GM18507 (cell line): ENCODE results near the gene NEUROG1.

Experiments used
- DNase-seq: peaks from one replicate; pipeline ENCODE4 v3.0.0; 2011; ENCODE audit warnings: low read depth; ENCODE audit not compliant: insufficient read length; ENCODE audit errors: extremely low spot score
- FAIRE-seq: peaks from 2 replicates; lab custom pipeline; 2011; peaks lifted over from hg19 to GRCh38; lab: Jason Lieb, UNC

NEUROG1 gene

DNA sequence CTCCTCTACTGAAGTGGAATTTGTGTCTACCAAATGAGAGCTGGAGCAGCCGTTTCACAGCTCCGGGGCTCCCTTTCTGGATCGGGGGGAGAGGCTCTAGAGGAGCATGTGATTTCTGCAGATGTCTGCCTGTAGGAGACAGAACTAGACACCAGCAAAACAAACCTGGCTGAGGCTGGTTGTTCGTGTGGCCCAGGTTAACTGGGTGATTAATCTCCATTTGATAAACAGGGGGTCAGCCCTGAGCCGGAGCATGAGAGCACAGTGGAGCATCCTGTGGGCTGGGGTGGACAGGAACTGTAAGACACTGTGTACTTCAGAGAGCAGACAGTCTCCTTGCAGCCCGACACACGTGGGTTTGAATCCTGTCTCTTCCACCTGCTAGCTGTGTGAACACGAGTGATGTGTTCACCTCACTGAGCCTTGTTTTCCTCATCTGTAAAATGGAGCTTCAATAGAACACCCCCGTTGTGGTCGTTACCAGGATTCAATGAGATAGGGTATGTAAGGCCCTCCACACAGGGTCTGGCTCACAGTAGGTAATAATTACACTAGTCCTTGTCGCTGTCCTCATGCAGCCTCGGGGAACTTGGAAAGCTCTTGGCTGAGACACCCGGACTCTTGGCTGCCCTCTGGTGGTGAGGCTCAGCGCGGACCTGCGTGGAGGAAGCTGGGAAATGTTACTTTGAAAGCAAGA is 30.1 kb upstream of the NEUROG1 start:
- DNase-seq: peak; percentile 28

DNA sequence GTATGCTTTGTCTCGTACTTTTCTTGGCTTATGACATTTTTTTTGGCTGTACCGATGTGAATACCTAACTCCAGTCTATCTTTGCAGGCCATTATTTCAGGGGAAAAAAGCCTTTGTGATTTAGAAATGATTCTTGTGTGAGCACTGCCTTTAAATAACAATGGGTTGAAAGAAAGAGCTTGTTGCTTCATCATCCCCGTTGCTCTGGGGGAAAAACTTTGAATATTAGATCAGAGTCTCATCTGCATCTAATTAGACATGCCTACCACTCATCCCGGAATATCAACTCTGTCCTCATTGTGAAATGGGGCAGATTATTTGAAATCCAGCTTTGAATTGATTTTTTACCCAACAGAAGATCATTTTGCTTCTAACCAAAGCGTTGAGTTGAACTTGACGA is 29.5 kb upstream of the NEUROG1 start:
- DNase-seq (no peak), FAIRE-seq (no peak)

More for the DNA sequence above, 30.1 kb upstream of the NEUROG1 start:
- peak; percentile 86 for FAIRE-seq

DNA sequence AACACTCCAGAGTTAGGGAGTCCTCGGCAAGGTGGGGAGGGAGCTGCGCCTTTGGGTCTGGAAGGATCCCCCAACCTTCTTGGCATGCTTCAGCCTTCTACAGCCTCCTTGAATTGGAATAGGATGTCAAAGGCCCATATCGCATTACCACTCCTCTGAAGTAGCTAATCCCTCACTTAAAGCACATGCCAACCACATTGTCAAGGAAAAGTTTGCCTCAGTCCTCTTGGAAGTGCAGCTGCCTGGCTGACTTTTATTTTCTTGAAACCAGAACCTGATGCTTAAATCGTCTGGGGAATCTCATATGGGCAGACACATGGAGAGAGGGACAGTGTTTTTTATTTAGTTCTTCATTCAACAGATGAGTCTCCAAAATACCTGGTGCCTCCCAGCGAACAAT is 28.6 kb upstream of the NEUROG1 start:
- DNase-seq (no peak), FAIRE-seq (no peak)

DNA sequence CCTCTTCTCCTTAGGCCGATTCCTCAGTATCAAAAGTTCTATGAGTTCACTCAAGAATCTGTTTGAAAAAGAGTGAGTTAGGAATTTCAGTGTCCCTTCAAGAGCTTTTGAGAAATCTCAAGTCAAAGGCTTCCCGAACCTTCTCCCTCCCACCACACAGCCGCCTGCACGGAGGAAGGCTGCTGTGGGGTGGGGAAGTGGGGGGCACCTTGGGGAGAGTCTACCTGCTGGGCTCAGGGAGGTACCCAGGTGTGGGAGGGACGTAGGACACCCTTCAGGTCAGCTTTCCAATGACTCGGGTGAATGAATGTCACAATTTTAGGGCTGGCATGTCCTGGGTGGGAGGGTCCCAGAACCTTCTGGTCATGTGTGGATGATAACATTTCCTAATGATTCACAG is 25.5 kb upstream of the NEUROG1 start:
- no peak for FAIRE-seq

DNA sequence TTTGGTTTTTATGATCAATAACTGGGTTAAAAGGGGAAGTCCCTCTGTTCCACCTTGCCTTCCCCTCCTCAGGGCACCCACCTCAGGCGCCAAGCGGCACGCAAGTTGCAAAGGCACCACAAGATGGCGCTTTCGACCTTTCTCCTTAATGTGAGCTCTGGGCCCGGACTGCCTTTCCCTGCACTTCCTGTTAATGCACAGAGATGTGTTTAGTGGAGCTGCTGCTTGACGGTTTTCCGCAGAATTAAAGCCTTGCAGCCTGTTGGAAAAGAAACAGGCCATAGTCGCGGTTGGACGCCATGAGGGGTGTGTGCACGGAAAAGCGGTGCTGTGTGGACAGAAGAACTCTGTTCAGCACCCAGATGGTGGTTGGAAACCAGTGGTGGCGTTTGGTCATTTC is 25.1 kb upstream of the NEUROG1 start:
- FAIRE-seq (peak; percentile 95), DNase-seq (peak; percentile 56)

More for the DNA sequence above, 25.5 kb upstream of the NEUROG1 start:
- DNase-seq: no peak

DNA sequence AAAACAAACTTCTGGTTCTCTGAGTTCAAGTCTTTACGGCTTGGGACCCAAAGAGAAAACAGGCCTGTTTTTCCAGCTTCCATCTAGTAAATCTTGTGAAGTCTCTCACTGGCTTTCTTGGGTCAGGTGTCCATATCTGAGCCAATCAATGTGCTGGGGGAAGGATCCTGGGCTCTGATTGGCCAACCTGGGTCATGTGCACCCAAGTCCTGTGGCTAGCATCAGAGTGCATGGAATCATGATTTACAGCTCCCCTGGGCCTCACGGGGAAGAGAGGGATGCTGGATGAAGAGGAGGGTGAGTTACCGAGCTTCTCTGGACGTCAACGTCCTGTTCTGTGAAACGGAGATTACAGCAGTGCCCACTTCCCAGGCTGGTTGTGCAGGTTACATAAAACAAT is 23.6 kb upstream of the NEUROG1 start:
- no peak for FAIRE-seq
- no peak for DNase-seq

DNA sequence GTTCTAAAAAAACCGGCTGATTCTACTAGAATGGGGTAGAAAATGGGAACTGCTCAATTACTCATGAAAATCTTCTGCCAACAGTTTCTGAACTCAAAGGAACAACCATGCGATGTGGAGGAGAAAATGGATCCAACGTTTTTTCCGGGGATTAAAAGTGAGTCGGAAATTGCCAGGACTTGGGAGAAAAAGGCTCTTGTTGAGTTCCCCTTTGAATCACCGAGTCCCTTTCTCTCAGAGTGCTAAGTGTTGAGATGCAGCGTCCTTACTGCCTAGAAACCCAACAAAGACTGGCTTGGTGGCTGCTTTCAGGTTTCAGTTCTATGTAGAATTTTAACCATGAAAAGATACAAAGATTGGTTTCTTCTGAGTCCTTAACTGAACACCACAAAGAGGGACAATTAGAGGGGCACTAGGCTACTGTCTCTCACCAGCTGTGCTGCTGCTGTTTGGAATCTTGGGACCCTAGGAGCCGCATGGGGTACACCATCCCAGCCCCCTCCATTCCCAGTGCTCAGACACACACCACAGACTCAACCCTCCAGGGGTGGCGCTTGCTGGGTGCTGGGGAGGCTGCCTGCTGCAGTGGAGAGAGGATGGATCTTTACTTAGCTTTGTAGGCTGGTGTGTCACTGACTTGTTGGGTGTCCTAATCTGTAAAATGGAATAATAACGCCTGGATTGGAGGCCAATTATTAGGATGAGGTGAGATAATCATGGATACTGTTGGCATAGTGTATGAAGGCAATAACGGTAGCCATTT is 21.5 kb upstream of the NEUROG1 start:
- FAIRE-seq (no peak), DNase-seq (no peak)

DNA sequence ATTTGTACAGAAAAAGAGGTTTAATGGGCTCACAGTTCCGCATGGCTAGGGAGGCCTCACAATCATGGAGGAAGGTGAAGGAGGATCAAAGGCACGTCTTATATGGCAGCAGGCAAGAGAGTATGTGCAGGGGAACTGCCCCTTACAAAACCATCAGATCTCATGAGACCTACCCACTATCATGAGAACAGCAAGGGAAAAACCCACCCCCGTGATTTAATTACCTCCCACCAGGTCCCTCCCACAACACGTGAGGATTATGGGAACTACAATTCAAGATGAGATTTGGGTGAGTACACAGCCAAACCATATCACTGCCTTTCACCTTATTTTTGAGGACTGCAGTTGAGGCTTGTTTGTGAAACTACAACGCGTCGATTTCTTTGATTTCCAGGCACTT is 20.9 kb upstream of the NEUROG1 start:
- FAIRE-seq: no peak
- DNase-seq: no peak

DNA sequence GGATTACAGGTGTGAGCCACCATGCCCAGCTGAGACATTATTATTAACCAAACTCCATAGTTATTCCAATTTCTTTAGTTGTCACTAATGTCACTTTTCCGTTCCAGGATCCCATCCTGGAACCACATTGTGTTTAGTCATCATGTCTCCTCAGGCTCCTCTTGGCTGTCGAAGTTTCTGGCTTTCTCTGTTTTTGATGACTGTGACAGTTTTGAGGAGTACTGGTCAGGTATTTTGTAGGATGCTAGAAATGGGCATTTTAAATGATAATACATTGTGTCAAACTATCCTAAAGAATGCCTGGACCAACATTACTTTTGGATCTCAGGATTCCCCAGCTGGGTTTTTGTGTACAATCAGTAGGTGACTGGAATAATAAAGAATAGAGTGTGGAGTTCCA is 19.8 kb upstream of the NEUROG1 start:
- FAIRE-seq (no peak), DNase-seq (no peak)

DNA sequence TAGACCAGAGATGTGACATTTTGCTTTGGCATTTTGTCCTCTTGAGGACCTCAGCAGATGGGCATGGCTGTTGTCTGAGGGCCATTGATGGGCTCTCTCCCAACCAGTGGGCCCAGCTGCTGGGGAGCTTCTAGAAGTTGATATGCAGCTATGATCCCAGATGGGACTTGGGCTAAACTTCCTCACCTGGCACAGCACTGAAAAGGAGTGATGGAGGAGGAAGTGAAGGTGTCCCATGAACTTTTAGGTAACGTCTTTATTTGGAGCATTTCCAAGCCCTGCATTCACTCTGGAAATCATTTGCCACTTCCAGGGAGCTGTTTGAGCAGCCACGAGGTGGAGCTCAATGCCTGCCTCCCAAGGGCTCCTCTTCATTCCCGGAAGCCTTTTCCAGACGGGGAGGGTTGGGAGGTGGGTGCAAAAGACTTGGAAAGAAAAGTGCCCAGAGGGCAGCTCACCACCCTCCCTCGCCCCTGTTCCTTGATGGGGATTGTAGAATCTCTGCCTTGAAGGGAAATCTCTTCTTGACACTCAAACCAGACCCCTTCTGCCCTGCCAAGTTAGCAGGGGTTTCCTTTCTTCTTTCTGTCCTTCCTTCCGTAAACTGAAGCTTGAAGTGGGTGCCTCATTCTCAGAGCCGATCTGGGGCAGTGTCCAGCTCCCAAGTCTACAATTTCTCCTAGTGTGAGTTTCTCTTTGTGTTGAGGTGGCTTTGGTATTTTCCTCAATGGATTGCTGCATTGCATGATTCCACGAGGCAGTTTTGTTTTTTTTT is 18.1 kb upstream of the NEUROG1 start:
- DNase-seq (no peak), FAIRE-seq (no peak)

DNA sequence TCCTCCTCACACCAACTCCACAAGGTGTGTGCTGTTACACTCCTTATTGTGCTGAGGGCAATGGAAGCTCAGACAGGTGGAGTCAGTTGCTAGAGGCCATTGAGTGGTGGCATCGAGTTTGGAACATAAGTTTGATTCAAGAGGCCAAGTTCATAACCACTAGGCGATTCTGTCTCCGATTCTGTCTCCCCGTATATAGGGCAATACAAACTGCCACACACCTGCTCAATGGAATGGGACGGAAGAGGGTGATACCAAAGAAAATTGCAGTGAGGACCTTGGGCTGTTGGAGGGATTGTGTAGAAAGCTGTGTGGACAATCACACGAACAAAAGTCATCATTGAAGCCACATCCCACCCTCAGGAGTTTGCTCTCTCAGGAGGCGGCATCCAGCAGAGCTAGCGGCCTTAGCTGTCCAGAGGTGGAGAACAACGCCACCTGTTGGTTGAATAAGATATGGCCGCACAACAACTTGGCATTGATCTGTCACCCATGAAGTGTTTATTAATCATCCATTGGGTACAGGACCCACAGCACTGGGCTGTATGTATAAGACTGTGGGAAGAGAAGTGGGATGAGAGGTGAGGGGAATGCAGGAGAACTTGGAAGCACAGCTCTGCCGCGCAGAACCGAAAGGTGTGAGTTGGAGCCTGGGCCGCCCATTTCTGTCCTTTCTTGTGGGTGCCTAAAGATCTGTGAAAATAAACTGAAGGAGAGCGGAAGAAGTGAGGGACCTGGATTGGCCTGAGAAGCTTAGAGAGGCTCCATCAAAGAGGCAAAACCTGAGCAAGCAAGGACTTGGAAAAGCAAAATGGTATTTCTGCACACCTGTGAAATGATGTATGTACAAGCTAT is 16.1 kb upstream of the NEUROG1 start:
- FAIRE-seq: peak; percentile 63
- DNase-seq: peak; percentile 32

DNA sequence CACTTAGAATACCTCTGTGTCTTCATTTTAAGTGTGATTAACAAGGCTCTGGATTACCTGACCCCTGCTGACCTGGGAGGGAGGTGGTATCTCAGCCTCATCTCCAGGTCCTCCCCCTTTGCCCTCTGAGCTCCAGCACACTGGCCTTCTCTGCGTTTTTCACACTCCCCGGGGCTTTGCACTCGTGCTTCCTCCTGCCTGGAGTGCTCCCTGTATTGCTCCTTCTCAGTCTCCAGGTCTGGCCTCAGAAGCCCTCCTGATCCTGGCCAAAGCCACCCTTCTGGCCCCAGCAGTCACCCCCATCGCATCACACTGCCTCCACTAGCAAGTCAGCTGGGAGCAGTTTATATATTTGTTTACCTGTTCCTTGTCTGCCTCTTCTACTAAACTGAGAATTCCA is 13.6 kb upstream of the NEUROG1 start:
- no peak for FAIRE-seq
- DNase-seq: no peak

DNA sequence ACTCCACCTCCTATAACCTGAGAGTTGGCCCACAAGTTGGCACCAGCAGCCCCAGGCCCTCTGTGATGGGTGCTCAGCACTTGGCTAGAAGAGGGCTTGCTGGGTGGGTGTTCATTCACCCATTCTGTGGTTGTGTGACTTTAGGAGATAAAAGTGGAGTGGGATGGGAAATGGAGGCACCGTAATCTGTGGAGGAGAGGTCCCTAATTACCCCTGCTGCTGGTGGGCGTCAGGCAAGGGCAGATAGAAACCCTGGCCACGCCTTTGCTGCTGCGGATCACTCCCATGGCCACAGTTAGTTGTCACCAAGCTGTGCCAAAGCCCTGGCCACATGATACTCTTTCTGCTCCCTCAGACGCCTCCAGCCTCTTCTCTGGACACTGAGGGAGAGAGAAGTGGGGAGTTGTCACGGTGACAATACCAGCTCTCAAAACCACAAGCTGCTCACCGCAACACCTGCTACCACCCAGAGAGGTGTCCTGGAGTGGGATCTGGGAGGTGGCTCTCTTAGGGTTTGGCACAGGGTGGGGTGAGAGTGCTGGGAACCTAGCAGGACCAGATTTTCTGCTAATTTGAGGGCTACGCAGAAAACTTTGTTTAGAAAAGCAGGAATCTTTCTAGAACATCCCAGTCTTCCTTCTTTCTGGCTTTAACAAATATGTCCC is 12.0 kb upstream of the NEUROG1 start:
- no peak for FAIRE-seq

DNA sequence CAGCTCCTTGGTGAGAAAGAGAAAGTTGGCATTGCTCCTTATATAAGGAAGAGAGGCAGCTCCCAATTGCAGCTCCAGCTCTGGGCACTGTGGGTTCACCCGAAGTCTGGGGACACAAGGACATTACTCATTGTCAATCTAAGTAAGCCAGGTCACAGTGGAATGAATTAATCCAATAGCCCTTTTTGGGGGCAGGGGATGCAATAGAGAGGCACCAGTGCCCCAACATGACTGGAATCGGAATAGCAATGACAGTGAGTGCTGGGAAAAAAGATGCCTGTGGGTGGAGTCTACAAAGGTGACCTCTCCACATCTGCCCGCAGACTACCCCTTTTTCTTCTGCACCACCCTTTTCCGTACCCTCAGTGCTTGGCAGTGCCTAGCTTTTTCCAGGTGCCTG is 11.1 kb upstream of the NEUROG1 start:
- DNase-seq (no peak), FAIRE-seq (no peak)

More for the DNA sequence above, 12.0 kb upstream of the NEUROG1 start:
- no peak for DNase-seq

DNA sequence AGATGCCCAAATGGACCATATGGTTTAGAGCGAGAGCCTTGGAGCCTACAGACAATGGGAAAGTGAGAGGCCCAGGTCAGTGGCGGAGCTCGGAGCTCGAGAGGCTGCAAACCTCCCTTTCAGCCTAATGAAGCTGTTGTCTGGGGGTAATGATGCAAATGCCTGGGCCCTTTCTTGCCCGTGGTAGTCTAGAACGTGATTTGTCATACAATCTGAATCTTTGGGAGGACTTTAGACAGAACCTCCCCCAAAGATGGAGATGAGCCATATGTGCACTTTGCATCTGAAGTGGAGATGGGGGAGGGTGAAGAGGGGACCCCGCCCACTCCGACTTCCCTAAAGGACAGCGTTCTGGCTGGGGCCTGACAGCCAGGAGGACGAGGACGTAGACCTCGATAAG is 10.3 kb upstream of the NEUROG1 start:
- FAIRE-seq: no peak

DNA sequence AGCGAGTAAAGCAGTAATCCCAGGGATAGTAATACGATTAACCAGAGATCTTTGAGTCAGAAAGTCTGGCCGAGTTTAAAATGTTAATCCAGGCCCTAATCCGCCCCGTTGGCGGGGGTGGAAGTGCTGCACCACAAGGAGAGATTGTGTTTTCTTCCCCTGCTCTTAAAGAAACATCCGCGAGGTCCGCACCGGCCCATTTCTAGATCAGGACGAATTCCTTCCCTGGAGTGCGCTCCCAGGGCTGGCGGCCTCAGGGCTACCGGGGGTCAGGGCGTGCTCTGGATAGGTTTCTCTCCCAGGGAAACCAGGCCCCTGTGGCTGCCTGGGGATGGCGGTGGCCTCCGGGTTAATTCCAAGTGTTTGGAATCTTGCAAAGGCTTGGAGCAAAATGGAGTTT is 9.3 kb upstream of the NEUROG1 start:
- DNase-seq: no peak

More for the DNA sequence above, 10.3 kb upstream of the NEUROG1 start:
- no peak for DNase-seq

DNA sequence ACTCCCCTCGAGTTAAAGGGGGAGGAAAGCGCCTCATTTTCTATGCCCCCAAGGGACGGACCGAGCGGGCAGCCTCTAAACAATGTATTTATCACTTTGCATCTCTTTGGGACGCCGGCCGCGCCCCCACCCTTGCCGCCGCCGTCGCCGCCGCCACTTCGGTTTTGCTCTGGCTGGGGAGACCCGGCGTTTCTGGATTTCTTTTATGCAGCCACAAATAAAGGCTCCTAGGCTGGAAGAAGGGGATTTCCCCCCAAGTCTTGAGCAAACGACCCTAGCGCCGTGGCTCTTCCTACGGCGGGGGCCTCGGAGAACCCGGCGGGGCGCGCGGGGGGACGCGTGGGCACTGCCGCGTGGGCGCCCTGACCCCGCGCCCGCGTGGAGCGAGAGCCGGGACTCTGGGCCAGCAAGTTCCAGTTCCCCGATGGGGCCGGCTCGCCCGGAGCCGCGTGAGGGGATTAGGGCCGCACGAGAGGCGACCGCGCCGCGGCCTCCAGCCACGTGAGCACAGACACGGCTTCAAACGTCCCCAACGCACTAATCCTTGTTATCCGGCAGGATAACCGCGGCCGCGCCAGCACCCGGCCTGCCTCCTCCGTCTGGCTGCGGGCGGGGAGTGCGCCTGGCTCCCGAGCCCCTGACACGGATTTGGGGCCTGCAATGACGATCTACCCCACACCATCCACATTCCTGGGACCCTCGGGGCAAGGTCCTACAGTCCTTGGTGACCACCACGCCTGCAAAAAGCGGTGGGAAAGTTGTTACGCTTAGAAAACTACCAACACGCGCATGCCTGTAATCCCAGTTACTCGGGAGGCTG is 7.9 kb upstream of the NEUROG1 start:
- FAIRE-seq: peak; percentile 12
- DNase-seq: no peak

More for the DNA sequence above, 9.3 kb upstream of the NEUROG1 start:
- no peak for FAIRE-seq

DNA sequence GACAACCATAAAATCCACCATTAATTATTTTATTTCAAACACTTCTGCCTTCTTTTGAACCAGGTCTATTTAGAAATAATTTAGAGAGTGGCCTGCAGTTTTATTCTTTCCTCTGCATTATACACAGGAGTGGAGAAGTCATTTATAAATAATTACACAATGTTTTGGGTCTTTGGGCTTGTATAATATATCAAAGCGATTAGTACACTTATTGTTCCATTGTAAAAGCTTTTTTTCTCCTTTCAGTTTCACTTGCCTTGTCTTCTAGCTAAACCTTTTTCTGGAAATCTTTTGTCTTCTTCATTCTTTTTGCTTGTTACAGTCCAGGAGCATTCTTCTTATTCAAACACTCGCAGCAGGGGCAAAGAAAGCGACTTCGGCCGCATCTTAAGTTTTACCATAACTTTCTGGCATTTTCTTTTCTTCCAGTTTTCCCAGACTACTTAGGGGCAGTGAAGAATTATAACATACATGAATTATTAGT is 7.3 kb upstream of the NEUROG1 start:
- DNase-seq (no peak), FAIRE-seq (peak; percentile 5)
